ENCODE results near the gene SEMA3B. TPM values are rescaled to one million over a fixed set of nuclear protein-coding genes. Genes with fewer than 3 reads are reported as not detected.

SEMA3B gene
- total and polyA plus RNA-seq, 9 of the 15 experiments (the other 6 are each of a cell fraction or from before 2014, with no cell fraction given), result 0.03 to 1.8 (median 0.55) TPM; not detected in 1

DNA sequence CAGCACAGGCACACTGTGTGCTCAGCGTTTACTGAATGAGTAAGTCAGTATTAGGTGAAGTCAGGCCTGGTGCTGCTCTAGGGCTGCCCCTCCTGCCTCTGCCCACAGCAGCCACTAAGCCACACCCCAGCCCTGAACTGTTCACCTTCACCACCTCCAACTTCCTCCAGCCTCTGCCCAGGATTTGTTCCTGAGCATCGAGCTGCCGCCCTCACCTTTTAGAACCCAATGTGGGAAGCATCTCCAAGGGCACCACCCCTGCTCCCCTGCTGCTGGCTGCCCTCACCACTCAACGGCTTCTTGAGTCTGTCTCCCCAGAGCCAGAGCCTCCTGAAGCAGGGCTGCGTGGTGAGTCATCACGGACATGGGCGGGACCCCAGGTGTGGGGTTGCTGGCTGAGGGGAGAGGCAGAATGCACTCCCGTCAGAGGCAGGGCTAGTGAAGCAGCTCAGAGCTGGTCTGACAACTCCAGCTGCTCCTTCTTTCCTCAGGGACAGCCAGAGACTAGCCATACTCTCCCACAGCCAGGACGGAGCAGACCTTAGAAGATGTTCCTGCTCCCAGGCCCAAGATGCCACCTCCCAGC is 47.8 kb downstream of the SEMA3B start (continued):
- TF ChIP-seq HNRNPUL1 (IDR thresholded peaks at IDR 0.05; ENCODE audit: low read length) (no peak), CGGBP1 (CRISPR knock-in tag; IDR thresholded peaks at IDR 0.05) (no peak), RBM14 (IDR thresholded peaks at IDR 0.05; ENCODE audit: borderline replicate concordance, insufficient read depth, low read depth, low read length) (no peak), CSDE1 (IDR thresholded peaks at IDR 0.05) (no peak), NR3C1 (CRISPR knock-in tag; IDR thresholded peaks at IDR 0.05) (no peak), ATF3 (IDR thresholded peaks at IDR 0.05) (peak; percentile 94), ATF3 (CRISPR knock-in tag; conservative IDR thresholded peaks at IDR 0.05) (no peak), TARDBP (IDR thresholded peaks at IDR 0.05) (no peak), NELFE (IDR thresholded peaks at IDR 0.05; ENCODE audit: insufficient read depth, insufficient read length) (no peak), ZNF263 (CRISPR knock-in tag; IDR thresholded peaks at IDR 0.05; ENCODE audit: borderline replicate concordance) (no peak), OTX1 (CRISPR knock-in tag; IDR thresholded peaks at IDR 0.05) (no peak), NFATC3 (IDR thresholded peaks at IDR 0.05) (no peak), IRF2 (CRISPR knock-in tag; IDR thresholded peaks at IDR 0.05) (no peak), TSC22D4 (tag; IDR thresholded peaks at IDR 0.05) (no peak), POLR2G (IDR thresholded peaks at IDR 0.05; ENCODE audit: low read depth, low read length) (0 out of 2 replicates have a peak, but pooled peaks have one; percentile 31), ZNF717 (CRISPR knock-in tag; IDR thresholded peaks at IDR 0.05) (no peak), CEBPB (tag; IDR thresholded peaks at IDR 0.05) (no peak), ATF7 (IDR thresholded peaks at IDR 0.05) (0 out of 2 replicates have a peak, but pooled peaks have one; percentile 15), ARHGAP35 (IDR thresholded peaks at IDR 0.05; ENCODE audit: partially characterized antibody) (no peak), TEAD2 (tag; IDR thresholded peaks at IDR 0.05) (no peak), WHSC1 (IDR thresholded peaks at IDR 0.05; ENCODE audit: low read length) (no peak), DIDO1 (tag; IDR thresholded peaks at IDR 0.05; ENCODE audit: low read depth) (no peak), CREM (IDR thresholded peaks at IDR 0.05; ENCODE audit: low read depth) (peak; percentile 44; the same call in 1 of the 2 replicates)
- TF ChIP-seq, protein P1, sequence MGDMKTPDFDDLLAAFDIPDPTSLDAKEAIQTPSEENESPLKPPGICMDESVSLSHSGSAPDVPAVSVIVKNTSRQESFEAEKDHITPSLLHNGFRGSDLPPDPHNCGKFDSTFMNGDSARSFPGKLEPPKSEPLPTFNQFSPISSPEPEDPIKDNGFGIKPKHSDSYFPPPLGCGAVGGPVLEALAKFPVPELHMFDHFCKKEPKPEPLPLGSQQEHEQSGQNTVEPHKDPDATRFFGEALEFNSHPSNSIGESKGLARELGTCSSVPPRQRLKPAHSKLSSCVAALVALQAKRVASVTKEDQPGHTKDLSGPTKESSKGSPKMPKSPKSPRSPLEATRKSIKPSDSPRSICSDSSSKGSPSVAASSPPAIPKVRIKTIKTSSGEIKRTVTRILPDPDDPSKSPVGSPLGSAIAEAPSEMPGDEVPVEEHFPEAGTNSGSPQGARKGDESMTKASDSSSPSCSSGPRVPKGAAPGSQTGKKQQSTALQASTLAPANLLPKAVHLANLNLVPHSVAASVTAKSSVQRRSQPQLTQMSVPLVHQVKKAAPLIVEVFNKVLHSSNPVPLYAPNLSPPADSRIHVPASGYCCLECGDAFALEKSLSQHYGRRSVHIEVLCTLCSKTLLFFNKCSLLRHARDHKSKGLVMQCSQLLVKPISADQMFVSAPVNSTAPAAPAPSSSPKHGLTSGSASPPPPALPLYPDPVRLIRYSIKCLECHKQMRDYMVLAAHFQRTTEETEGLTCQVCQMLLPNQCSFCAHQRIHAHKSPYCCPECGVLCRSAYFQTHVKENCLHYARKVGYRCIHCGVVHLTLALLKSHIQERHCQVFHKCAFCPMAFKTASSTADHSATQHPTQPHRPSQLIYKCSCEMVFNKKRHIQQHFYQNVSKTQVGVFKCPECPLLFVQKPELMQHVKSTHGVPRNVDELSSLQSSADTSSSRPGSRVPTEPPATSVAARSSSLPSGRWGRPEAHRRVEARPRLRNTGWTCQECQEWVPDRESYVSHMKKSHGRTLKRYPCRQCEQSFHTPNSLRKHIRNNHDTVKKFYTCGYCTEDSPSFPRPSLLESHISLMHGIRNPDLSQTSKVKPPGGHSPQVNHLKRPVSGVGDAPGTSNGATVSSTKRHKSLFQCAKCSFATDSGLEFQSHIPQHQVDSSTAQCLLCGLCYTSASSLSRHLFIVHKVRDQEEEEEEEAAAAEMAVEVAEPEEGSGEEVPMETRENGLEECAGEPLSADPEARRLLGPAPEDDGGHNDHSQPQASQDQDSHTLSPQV (IDR thresholded peaks at IDR 0.05), result no peak
- TF ChIP-seq, protein P2, sequence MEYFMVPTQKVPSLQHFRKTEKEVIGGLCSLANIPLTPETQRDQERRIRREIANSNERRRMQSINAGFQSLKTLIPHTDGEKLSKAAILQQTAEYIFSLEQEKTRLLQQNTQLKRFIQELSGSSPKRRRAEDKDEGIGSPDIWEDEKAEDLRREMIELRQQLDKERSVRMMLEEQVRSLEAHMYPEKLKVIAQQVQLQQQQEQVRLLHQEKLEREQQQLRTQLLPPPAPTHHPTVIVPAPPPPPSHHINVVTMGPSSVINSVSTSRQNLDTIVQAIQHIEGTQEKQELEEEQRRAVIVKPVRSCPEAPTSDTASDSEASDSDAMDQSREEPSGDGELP (CRISPR knock-in tag; IDR thresholded peaks at IDR 0.05; ENCODE audit: borderline replicate concordance), result peak; percentile 67; the same call in 1 of the 2 replicates
